HEK293 (cell line): ENCODE results near the gene MYORG.

Experiments used
- BCL11A ChIP-seq: fragments of 450-650 bp; formaldehyde crosslinking; IDR thresholded peaks from 2 replicates; pipeline ENCODE4 v1.5.1; 2016; ENCODE audit warnings: low read depth, missing biosample characterization, missing genetic modification characterization
- BCL11B ChIP-seq: fragments of 450-650 bp; formaldehyde crosslinking; IDR thresholded peaks from 2 replicates; pipeline ENCODE4 v1.5.1; 2016; ENCODE audit warnings: low read depth, missing biosample characterization, missing genetic modification characterization
- CTCF ChIP-seq: fragments of 450-650 bp; formaldehyde crosslinking; IDR thresholded peaks from 2 replicates; pipeline ENCODE4 v1.5.1; 2016; ENCODE audit warnings: missing biosample characterization, missing genetic modification characterization
- EGR2 ChIP-seq: fragments of 450-650 bp; formaldehyde crosslinking; IDR thresholded peaks from 2 replicates; pipeline ENCODE4 v1.5.1; 2016; ENCODE audit warnings: low read depth, missing biosample characterization, missing genetic modification characterization
- HIC1 ChIP-seq: fragments of 450-650 bp; formaldehyde crosslinking; IDR thresholded peaks from 2 replicates; pipeline ENCODE4 v1.5.1; 2016; ENCODE audit warnings: missing biosample characterization, missing genetic modification characterization
- IKZF3 ChIP-seq: fragments of 450-650 bp; IDR thresholded peaks from 2 replicates; pipeline ENCODE4 v1.5.0; 2018; ENCODE audit warnings: missing biosample characterization, mild to moderate bottlenecking, missing genetic modification characterization, moderate library complexity
- KLF1 ChIP-seq: fragments of 450-650 bp; formaldehyde crosslinking; IDR thresholded peaks from 2 replicates; pipeline ENCODE4 v1.5.1; 2016; ENCODE audit warnings: missing biosample characterization, missing genetic modification characterization
- MZF1 ChIP-seq: fragments of 450-650 bp; formaldehyde crosslinking; IDR thresholded peaks from 2 replicates; pipeline ENCODE4 v1.5.1; 2017; ENCODE audit warnings: missing biosample characterization, missing genetic modification characterization, borderline replicate concordance
- PRDM2 ChIP-seq: fragments of 450-650 bp; formaldehyde crosslinking; IDR thresholded peaks from 2 replicates; pipeline ENCODE4 v1.5.1; 2016; ENCODE audit warnings: missing biosample characterization, missing genetic modification characterization, borderline replicate concordance
- SCRT2 ChIP-seq: fragments of 450-650 bp; formaldehyde crosslinking; IDR thresholded peaks from 2 replicates; pipeline ENCODE4 v1.5.1; 2016; ENCODE audit warnings: missing biosample characterization, missing genetic modification characterization
- SETDB1 ChIP-seq: IDR thresholded peaks from one replicate; pipeline ENCODE4 v1.6.1; 2017; ENCODE audit warnings: mild to moderate bottlenecking, low read length, moderate library complexity, mixed read lengths; ENCODE audit not compliant: insufficient read length
- ZBTB1 ChIP-seq: fragments of 450-650 bp; formaldehyde crosslinking; IDR thresholded peaks from 2 replicates; pipeline ENCODE4 v1.5.1; 2016; ENCODE audit warnings: missing biosample characterization, missing genetic modification characterization
- ZBTB49 ChIP-seq: fragments of 450-650 bp; formaldehyde crosslinking; IDR thresholded peaks from 2 replicates; pipeline ENCODE4 v1.5.1; 2016; ENCODE audit warnings: missing biosample characterization, missing genetic modification characterization, low read depth
- ZNF132 ChIP-seq: fragments of 450-650 bp; formaldehyde crosslinking; IDR thresholded peaks from 2 replicates; pipeline ENCODE4 v1.5.1; 2017; ENCODE audit warnings: missing biosample characterization, missing genetic modification characterization, borderline replicate concordance
- ZNF16 ChIP-seq: fragments of 450-650 bp; formaldehyde crosslinking; IDR thresholded peaks from 2 replicates; pipeline ENCODE4 v1.5.1; 2016; ENCODE audit warnings: low read depth, missing biosample characterization, missing genetic modification characterization
- ZNF202 ChIP-seq: fragments of 450-650 bp; formaldehyde crosslinking; IDR thresholded peaks from 2 replicates; pipeline ENCODE4 v1.5.1; 2016; ENCODE audit warnings: missing biosample characterization, missing genetic modification characterization, borderline replicate concordance
- ZNF214 ChIP-seq: fragments of 450-650 bp; formaldehyde crosslinking; IDR thresholded peaks from 2 replicates; pipeline ENCODE4 v1.5.1; 2017; ENCODE audit warnings: missing biosample characterization, mild to moderate bottlenecking, missing genetic modification characterization, borderline replicate concordance
- ZNF404 ChIP-seq: fragments of 450-650 bp; formaldehyde crosslinking; IDR thresholded peaks from 2 replicates; pipeline ENCODE4 v1.5.1; 2017; ENCODE audit warnings: missing biosample characterization, missing genetic modification characterization
- ZNF449 ChIP-seq: fragments of 450-650 bp; formaldehyde crosslinking; IDR thresholded peaks from 2 replicates; pipeline ENCODE4 v1.5.1; 2017; ENCODE audit warnings: missing biosample characterization, mild to moderate bottlenecking, missing genetic modification characterization, moderate library complexity
- ZNF629 ChIP-seq: fragments of 450-650 bp; formaldehyde crosslinking; IDR thresholded peaks from 2 replicates; pipeline ENCODE4 v1.5.1; 2017; ENCODE audit warnings: missing biosample characterization, missing genetic modification characterization
- ZNF654 ChIP-seq: fragments of 450-650 bp; formaldehyde crosslinking; IDR thresholded peaks from 2 replicates; pipeline ENCODE4 v1.5.1; 2016; ENCODE audit warnings: low read depth, missing biosample characterization, missing genetic modification characterization
- ZNF704 ChIP-seq: fragments of 450-650 bp; formaldehyde crosslinking; IDR thresholded peaks from 2 replicates; pipeline ENCODE4 v1.5.1; 2016; ENCODE audit warnings: missing biosample characterization, missing genetic modification characterization
- ZNF792 ChIP-seq: fragments of 450-650 bp; formaldehyde crosslinking; IDR thresholded peaks from 2 replicates; pipeline ENCODE4 v1.5.1; 2016; ENCODE audit warnings: missing biosample characterization, missing genetic modification characterization
- ZNF843 ChIP-seq: fragments of 450-650 bp; formaldehyde crosslinking; IDR thresholded peaks from 2 replicates; pipeline ENCODE4 v1.5.1; 2016; ENCODE audit warnings: missing biosample characterization, missing genetic modification characterization
- ZSCAN23 ChIP-seq: fragments of 450-650 bp; formaldehyde crosslinking; IDR thresholded peaks from 2 replicates; pipeline ENCODE4 v1.5.1; 2016; ENCODE audit warnings: missing biosample characterization, missing genetic modification characterization

The MYORG gene

GRCh38 chr9:34379334-34380033 lies 2.8 kb upstream of the MYORG start (continued):
- TF ChIP-seq ZNF629 (tag by site-specific recombination) (no peak), MZF1 (tag by site-specific recombination) (no peak), CTCF (tag by site-specific recombination) (peak; percentile 67; the same call in 1 of the 2 replicates), SETDB1 (no peak), KLF1 (tag by site-specific recombination) (no peak), SCRT2 (tag by site-specific recombination) (peak; percentile 94), PRDM2 (tag by site-specific recombination) (no peak), ZBTB1 (tag by site-specific recombination) (no peak), ZNF16 (no peak), ZNF214 (no peak), EGR2 (tag by site-specific recombination) (no peak), ZNF792 (no peak), IKZF3 (tag by site-specific recombination) (no peak), BCL11B (peak; percentile 99), ZNF654 (tag by site-specific recombination) (peak; percentile 90), ZNF843 (no peak), ZNF404 (tag by site-specific recombination) (no peak), HIC1 (tag by site-specific recombination) (no peak), ZBTB49 (tag by site-specific recombination) (no peak), ZNF449 (tag by site-specific recombination) (no peak), ZNF202 (tag by site-specific recombination) (no peak), ZNF132 (no peak), ZSCAN23 (tag by site-specific recombination) (no peak), BCL11A (peak; percentile 88), ZNF704 (tag by site-specific recombination) (no peak)
